GM12892 (cell line): Measurements from ENCODE around the gene LIMS2.

Experiments
- DNase-seq: peaks from one replicate; pipeline ENCODE4 v3.0.0; 2011; ENCODE audit not compliant: insufficient read length
- FAIRE-seq: peaks from 2 replicates; lab custom pipeline; 2011; peaks lifted over from hg19 to GRCh38; lab: Jason Lieb, UNC
- POLR2A ChIP-seq: IDR thresholded peaks from 2 replicates; pipeline ENCODE4 v1.6.1; 2011; ENCODE audit warnings: low read depth, low read length, control low read depth
- POLR2AphosphoS5 ChIP-seq: IDR thresholded peaks from 2 replicates; pipeline ENCODE4 v1.6.1; 2011; ENCODE audit warnings: low read depth, low read length, control low read depth
- TAF1 ChIP-seq: IDR thresholded peaks from 2 replicates; pipeline ENCODE4 v1.6.1; 2011; ENCODE audit warnings: low read depth, mild to moderate bottlenecking, control low read depth, low read length, borderline replicate concordance

Gene LIMS2

GRCh38 chr2:127653421-127654083, 21.8 kb downstream of the LIMS2 start:
- no peak for FAIRE-seq

GRCh38 chr2:127652786-127653357, 22.5 kb downstream of the LIMS2 start:
- no peak for DNase-seq
- no peak for FAIRE-seq
- no peak for TF ChIP-seq POLR2AphosphoS5
- no peak for TF ChIP-seq POLR2A
- no peak for TF ChIP-seq TAF1

More at GRCh38 chr2:127653421-127654083, 21.8 kb downstream of the LIMS2 start:
- DNase-seq: no peak
- TF ChIP-seq POLR2AphosphoS5 (no peak), TAF1 (no peak), POLR2A (no peak)

- DNase-seq (no peak), FAIRE-seq (no peak)
- TF ChIP-seq POLR2AphosphoS5 (no peak), TAF1 (no peak), POLR2A (no peak)
Observed at GRCh38 chr2:127651971-127652550, 23.3 kb downstream of the LIMS2 start.

GRCh38 chr2:127651381-127651809, 23.9 kb downstream of the LIMS2 start:
- FAIRE-seq (no peak), DNase-seq (no peak)
- no peak for TF ChIP-seq POLR2AphosphoS5
- TF ChIP-seq POLR2A: no peak
- TF ChIP-seq TAF1: no peak

GRCh38 chr2:127650785-127651380, 24.4 kb downstream of the LIMS2 start:
- TF ChIP-seq POLR2A (no peak), POLR2AphosphoS5 (no peak), TAF1 (no peak)
- FAIRE-seq (no peak), DNase-seq (no peak)

GRCh38 chr2:127650041-127650784, 25.1 kb downstream of the LIMS2 start:
- FAIRE-seq: no peak

GRCh38 chr2:127649684-127650040, 25.7 kb downstream of the LIMS2 start:
- DNase-seq (peak; percentile 75), FAIRE-seq (peak; percentile 98)
- no peak for TF ChIP-seq POLR2A
- TF ChIP-seq POLR2AphosphoS5: no peak
- no peak for TF ChIP-seq TAF1

More at GRCh38 chr2:127650041-127650784, 25.1 kb downstream of the LIMS2 start:
- no peak for TF ChIP-seq TAF1
- DNase-seq: no peak

GRCh38 chr2:127649100-127649611, 26.2 kb downstream of the LIMS2 start:
- TF ChIP-seq POLR2AphosphoS5 (no peak), POLR2A (no peak), TAF1 (no peak)
- no peak for DNase-seq
- no peak for FAIRE-seq

- FAIRE-seq: no peak
- no peak for DNase-seq
- TF ChIP-seq POLR2A: no peak
- TF ChIP-seq TAF1: no peak
- no peak for TF ChIP-seq POLR2AphosphoS5
Observed at GRCh38 chr2:127648321-127648720, 27.0 kb downstream of the LIMS2 start.

GRCh38 chr2:127647242-127648190, 27.8 kb downstream of the LIMS2 start:
- no peak for FAIRE-seq
- TF ChIP-seq TAF1 (no peak), POLR2A (no peak), POLR2AphosphoS5 (no peak)

More at GRCh38 chr2:127647242-127648190, 27.8 kb downstream of the LIMS2 start:
- DNase-seq: no peak
